GM10248 (cell line): ENCODE data around the gene YES1.

Source experiments
- CTCF ChIA-PET: fragments of 300-600 bp; sonication (Branson Sonifier 250); formaldehyde crosslinking; extraction: SDS; loops from one replicate; lab custom pipeline; 2021; ENCODE audit warnings: antibody characterized with exemption; lab: Yijun Ruan, JAX
- POLR2A ChIA-PET: fragments of 350-650 bp; sonication (Branson Sonifier 250); formaldehyde crosslinking; extraction: SDS; loops from one replicate; lab custom pipeline; 2020; ENCODE audit warnings: antibody characterized with exemption; lab: Yijun Ruan, JAX
- DNase-seq: peaks from one replicate; pipeline ENCODE4 v3.0.0; 2012; ENCODE audit errors: extremely low spot score
- CTCF ChIP-seq: IDR thresholded peaks from 2 replicates; pipeline ENCODE4 v1.5.1; 2012; ENCODE audit warnings: mild to moderate bottlenecking, low read depth; ENCODE audit errors: extremely low read depth, missing control alignments, control extremely low read depth

YES1 gene

GRCh38 chr18:811892-812375 lies at the start of gene YES1:
YES1 (minus strand) TSS chr18:812242; CDS start chr18:756827, 55,415 bp downstream.
- no peak for TF ChIP-seq CTCF
- POLR2A ChIA-PET, result no interaction called here
- CTCF ChIA-PET, result interaction anchor here (0.8 to 7.0 kb wide), 3 partner anchors 19 to 73 kb away, joined by 3 to 49 read pairs (median 3); no protein-coding TSS in a partner anchor
- no peak for DNase-seq

GRCh38 chr18:857986-858385 lies 45.9 kb upstream of the YES1 start:
- no peak for DNase-seq
- ChIA-PET POLR2A (no interaction called here), CTCF (interaction anchor here (1.3 kb wide), 2 partner anchors 18 to 27 kb away, joined by 3 to 9 read pairs; no protein-coding TSS in a partner anchor)
- TF ChIP-seq CTCF, result no peak

- ChIA-PET POLR2A (no interaction called here), CTCF (interaction anchor here (3.3 kb wide), 1 partner anchor 13 kb away, joined by 15 read pairs; no protein-coding TSS in a partner anchor)
- no peak for DNase-seq
- TF ChIP-seq CTCF, result no peak
Measured at GRCh38 chr18:853471-853870, 41.4 kb upstream of the YES1 start.

GRCh38 chr18:850960-851359 lies 38.9 kb upstream of the YES1 start:
- POLR2A ChIA-PET, result no interaction called here

GRCh38 chr18:849021-849420 lies 37.0 kb upstream of the YES1 start:
- ChIA-PET POLR2A (no interaction called here), CTCF (interaction anchor here (1.2 to 2.4 kb wide), 3 partner anchors 9 to 225 kb away, joined by 3 to 12 read pairs (median 5); no protein-coding TSS in a partner anchor)

More at GRCh38 chr18:850960-851359, 38.9 kb upstream of the YES1 start:
- no peak for DNase-seq
- CTCF ChIA-PET, result interaction anchor here (2.4 to 3.3 kb wide), 2 partner anchors 11 kb away, joined by 12 to 15 read pairs; no protein-coding TSS in a partner anchor
- no peak for TF ChIP-seq CTCF

More at GRCh38 chr18:849021-849420, 37.0 kb upstream of the YES1 start:
- no peak for DNase-seq
- no peak for TF ChIP-seq CTCF
